ENCODE data around the gene CLPSL2.

CLPSL2 gene

GRCh38 chr6:35788423-35788982 is 12.1 kb downstream of the CLPSL2 start:
- no peak for TF ChIP-seq CTCF (conservative IDR thresholded peaks at IDR 0.05; ENCODE audit: low read depth)
- DNase-seq (ENCODE audit: low spot score): no peak
- H3K27ac ChIP-seq: no peak overlapping the region
- POLR2A ChIA-PET (ENCODE audit: low non-redundant PET): no interaction called here
- CTCF ChIA-PET: no interaction called here

GRCh38 chr6:35790683-35791082 is 14.3 kb downstream of the CLPSL2 start:
- POLR2A ChIA-PET (ENCODE audit: low non-redundant PET): no interaction called here
- no peak overlapping the region for H3K27ac ChIP-seq
- CTCF ChIA-PET: interaction anchor here (0.6 to 0.7 kb wide), 2 partner anchors 34 to 305 kb away, joined by 3 read pairs; no protein-coding TSS in a partner anchor
- DNase-seq (ENCODE audit: low spot score): no peak
- TF ChIP-seq CTCF (conservative IDR thresholded peaks at IDR 0.05; ENCODE audit: low read depth): no peak

DNA sequence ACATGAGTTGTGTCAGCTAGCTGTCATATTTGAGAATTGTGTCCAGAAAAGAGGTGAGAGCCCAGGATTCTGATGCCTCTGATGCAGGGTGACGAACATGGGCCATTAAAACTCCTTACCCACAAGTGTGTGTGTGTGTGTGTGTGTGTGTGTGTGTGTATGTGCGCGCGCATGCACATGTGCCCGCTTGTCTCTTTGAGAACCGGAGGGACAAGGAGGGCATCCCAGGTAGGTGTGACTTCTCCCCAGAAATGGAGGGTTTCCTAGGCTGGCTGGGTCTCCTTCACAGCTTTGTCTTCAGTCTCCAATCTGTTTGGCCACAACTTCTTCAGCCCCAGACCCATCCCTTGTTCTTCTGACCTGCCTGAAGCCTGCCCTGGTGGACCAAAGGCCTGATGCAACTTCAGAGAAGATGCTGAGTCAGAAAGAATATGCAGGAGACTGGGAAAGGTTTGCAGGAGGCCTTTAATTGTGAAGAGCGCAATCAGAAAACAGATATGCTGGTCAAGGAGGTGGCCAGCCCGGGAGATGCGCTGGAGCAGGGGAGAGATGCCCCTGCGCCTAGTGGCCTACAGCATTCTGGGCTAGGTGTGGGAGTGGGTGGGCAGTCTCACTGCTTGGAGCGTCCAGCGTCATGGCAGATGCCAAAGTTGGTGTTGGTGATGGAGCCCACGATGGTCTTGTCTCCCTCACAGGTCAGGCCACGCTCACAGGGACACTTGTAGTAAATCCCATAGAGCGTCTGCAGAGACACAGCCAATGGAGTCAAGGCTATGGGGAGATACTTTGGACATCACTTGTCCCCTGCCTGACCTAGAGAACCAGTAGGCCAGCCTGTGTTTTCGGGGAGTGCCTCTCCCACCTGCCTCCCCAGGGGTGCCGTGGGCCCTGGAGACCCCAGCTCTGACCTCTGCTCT is 18.4 kb downstream of the CLPSL2 start:
- no peak for TF ChIP-seq CTCF (conservative IDR thresholded peaks at IDR 0.05; ENCODE audit: low read depth)
- CTCF ChIA-PET: interaction anchor here (0.6 kb wide), 1 partner anchor 526 kb away, joined by 3 read pairs; no protein-coding TSS in a partner anchor
- POLR2A ChIA-PET (ENCODE audit: low non-redundant PET): no interaction called here
- no peak overlapping the region for H3K27ac ChIP-seq
- DNase-seq (ENCODE audit: low spot score): no peak

- CTCF ChIA-PET: interaction anchor here (0.7 kb wide), 1 partner anchor 8 kb away, joined by 3 read pairs; no protein-coding TSS in a partner anchor
- no peak for TF ChIP-seq CTCF (conservative IDR thresholded peaks at IDR 0.05; ENCODE audit: low read depth)
- H3K27ac ChIP-seq: no peak overlapping the region
- POLR2A ChIA-PET (ENCODE audit: low non-redundant PET): no interaction called here
- DNase-seq (ENCODE audit: low spot score): no peak
Measured at GRCh38 chr6:35795453-35796071, 19.2 kb downstream of the CLPSL2 start.

GRCh38 chr6:35796236-35796635 is 19.8 kb downstream of the CLPSL2 start:
- ChIA-PET POLR2A (ENCODE audit: low non-redundant PET) (no interaction called here), CTCF (interaction anchor here (0.7 kb wide), 1 partner anchor 9 kb away, joined by 3 read pairs; no protein-coding TSS in a partner anchor)
- H3K27ac ChIP-seq: no peak overlapping the region
- TF ChIP-seq CTCF (conservative IDR thresholded peaks at IDR 0.05; ENCODE audit: low read depth): no peak
- DNase-seq (ENCODE audit: low spot score): no peak

- no peak for TF ChIP-seq CTCF (conservative IDR thresholded peaks at IDR 0.05; ENCODE audit: low read depth)
- ChIA-PET CTCF (no interaction called here), POLR2A (ENCODE audit: low non-redundant PET) (no interaction called here)
- DNase-seq (ENCODE audit: low spot score): no peak
- no peak overlapping the region for H3K27ac ChIP-seq
Measured at GRCh38 chr6:35797837-35798526, 21.6 kb downstream of the CLPSL2 start.

Data from RWPE1 (cell line).